AG20443 (cell line): Measurements from ENCODE around the gene CT45A5.
"Not testable (repeated sequence)": the region's sequence is repeated elsewhere in the genome, so short reads cannot be mapped to it uniquely, and the experiment has no call there.

Experiments used
- DNase-seq: peaks from one replicate; pipeline ENCODE4 v3.0.0; 2012; ENCODE audit warnings: low spot score, mixed read lengths

CT45A5 gene

DNA sequence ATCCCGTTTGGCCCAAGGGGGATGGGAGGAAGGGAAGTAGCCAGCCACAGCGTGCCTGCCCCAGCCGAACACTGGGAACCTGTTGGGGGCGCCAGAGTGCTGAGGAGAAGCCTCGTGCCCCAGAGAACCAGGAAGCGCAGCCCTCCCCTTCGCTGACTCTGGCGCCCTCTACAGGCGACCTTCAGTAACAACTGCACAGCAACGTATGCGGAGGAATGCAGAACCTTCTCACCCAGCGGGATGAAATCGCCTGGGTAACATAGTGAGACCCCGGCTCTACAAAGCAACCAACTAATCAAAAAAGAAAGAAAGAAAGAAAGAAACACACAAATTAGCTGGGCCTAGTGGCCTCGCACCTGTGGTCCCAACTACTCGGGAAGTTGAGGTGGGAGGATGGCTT is at the start of gene CT45A5:
TSS of gene CT45A5 (minus strand) at position 101 of the 400 bp plus-strand sequence. CDS start 3,774 bp downstream, outside the sequence.
- not testable (repeated sequence) for DNase-seq

DNA sequence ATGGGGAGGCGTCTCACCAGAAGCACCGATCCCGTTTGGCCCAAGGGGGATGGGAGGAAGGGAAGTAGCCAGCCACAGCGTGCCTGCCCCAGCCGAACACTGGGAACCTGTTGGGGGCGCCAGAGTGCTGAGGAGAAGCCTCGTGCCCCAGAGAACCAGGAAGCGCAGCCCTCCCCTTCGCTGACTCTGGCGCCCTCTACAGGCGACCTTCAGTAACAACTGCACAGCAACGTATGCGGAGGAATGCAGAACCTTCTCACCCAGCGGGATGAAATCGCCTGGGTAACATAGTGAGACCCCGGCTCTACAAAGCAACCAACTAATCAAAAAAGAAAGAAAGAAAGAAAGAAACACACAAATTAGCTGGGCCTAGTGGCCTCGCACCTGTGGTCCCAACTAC is 34.6 kb upstream of the CT45A5 start, which contains the start of gene CT45A2:
TSS of gene CT45A2 (minus strand) at position 101 of the 400 bp plus-strand sequence. CDS start 3,747 bp downstream, outside the sequence.
- not testable (repeated sequence) for DNase-seq

DNA sequence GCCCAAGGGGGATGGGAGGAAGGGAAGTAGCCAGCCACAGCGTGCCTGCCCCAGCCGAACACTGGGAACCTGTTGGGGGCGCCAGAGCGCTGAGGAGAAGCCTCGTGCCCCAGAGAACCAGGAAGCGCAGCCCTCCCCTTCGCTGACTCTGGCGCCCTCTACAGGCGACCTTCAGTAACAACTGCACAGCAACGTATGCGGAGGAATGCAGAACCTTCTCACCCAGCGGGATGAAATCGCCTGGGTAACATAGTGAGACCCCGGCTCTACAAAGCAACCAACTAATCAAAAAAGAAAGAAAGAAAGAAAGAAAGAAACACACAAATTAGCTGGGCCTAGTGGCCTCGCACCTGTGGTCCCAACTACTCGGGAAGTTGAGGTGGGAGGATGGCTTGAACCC is 17.4 kb upstream of the CT45A5 start, which contains the start of gene CT45A6:
TSS of gene CT45A6 (minus strand) at position 101 of the 400 bp plus-strand sequence. CDS start 3,794 bp downstream, outside the sequence.
- DNase-seq, result not testable (repeated sequence)

- DNase-seq, result not testable (repeated sequence)
Observed at GRCh38 chrX:135768091-135768490, 17.2 kb downstream of the CT45A5 start, which contains the start of gene CT45A3. CT45A3 (minus strand) TSS chrX:135768191; CDS start chrX:135764444, 3,747 bp downstream.

DNA sequence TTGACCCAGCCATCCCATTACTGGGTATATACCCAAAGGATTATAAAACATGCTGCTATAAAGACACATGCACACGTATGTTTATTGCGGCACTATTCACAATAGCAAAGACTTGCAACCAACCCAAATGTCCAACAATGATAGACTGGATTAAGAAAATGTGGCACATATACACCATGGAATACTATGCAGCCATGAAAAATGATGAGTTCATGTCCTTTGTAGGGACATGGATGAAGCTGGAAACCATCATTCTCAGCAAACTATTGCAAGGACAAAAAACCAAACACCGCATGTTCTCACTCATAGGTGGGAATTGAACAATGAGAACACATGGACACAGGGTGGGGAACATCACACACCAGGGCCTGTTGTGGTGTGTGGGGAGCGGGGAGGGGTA is 40.6 kb downstream of the CT45A5 start:
- DNase-seq, result not testable (repeated sequence)

DNA sequence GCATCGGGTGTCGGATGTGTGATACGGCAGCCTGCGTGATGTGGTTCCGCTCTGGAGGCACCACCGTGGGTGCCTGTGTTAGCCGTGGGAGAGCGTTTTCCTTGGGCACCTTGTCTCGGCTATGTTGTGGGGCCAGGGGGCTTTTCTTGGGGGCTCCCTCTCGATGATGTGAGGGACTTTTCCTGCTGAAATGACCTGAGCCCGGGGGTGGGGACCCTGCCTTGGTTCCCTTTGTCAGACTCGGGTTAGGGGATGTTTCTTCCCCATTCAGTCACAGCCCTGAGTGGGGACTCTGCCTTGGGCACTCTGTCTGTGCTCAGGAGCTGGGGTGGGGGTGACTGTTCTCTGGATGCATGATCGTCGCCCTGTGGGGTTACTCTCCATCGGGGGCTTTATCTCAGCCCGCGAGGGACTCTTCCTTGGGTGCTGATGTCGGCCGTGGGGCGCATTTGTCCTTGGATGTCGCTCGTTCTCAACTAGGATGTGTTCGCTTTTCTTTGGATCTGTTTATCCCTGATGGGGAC is 44.0 kb downstream of the CT45A5 start:
- no peak for DNase-seq

DNA sequence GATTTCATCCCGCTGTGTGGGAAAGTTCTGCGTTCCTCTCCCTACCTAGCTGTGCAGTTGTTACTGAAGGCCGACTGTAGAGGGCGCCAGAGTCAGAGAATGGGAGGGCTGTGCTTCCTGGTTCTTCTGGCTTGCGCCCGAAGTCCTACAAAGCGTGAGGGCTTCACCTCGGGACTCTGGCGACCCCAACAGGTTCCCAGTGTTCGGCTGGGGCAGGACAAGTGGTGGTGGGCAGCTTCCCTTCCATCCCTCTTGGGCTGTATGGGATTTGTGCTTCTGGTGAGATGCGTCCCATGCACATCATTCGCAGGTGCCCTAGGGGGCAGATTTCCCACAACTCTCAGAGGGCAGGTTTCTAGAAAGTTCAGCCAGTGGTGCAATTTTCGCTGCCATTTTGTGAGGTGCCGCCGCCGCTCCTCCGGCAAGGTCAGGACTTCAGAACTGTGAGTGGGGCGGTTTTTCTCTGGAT is 44.6 kb downstream of the CT45A5 start:
- peak; percentile 27 for DNase-seq

- DNase-seq, result no peak
Observed at GRCh38 chrX:135737366-135738071, 47.8 kb downstream of the CT45A5 start.

GRCh38 chrX:135734666-135735065 is 50.6 kb downstream of the CT45A5 start:
- not testable (repeated sequence) for DNase-seq
